HepG2 (cell line): ENCODE results near the gene MED1. TPM values are rescaled to one million over a fixed set of nuclear protein-coding genes. Genes with fewer than 3 reads are reported as not detected.

ENCODE experiments used
- ATAC-seq: fragments of 200-7000 bp; cut with Tn5 transposase; 3 replicates; pipeline ENCODE4 v1.9.1; 2020; ENCODE audit warnings: mild to moderate bottlenecking, moderate library complexity
- BruUV-seq: library from RNA; stranded (reverse); fragments of 400-500 nt; replicated peaks from 2 replicates; lab custom pipeline; 2021; lab: Mats Ljungman, UMichigan
- CTCF ChIA-PET: fragments of 300-600 bp; formaldehyde crosslinking; extraction: SDS; loops from one replicate; lab custom pipeline; 2021; ENCODE audit warnings: low total read pairs, inconsistent platforms, low intra/inter-chr PET ratio; lab: Yijun Ruan, JAX
- POLR2A ChIA-PET: fragments of 350-600 bp; sonication (Branson Sonifier 250); formaldehyde crosslinking; loops from one replicate; lab custom pipeline; 2020; ENCODE audit warnings: antibody characterized with exemption, inconsistent platforms; lab: Yijun Ruan, JAX
- DNase-seq: peaks from one replicate; pipeline ENCODE4 v3.0.0-alpha.2; 2015; ENCODE audit warnings: low spot score
- FAIRE-seq: peaks from 3 replicates; lab custom pipeline; 2011; peaks lifted over from hg19 to GRCh38; lab: Jason Lieb, UNC
- H2AFZ ChIP-seq: one replicate; pipeline ENCODE4 v1.6.1; 2011; ENCODE audit warnings: low read length, inconsistent platforms
- H3K27ac ChIP-seq: fragments of 300-600 bp; 3 replicates; pipeline ENCODE4 v1.8.0; 2011; ENCODE audit warnings: mixed run types, mild to moderate bottlenecking, mixed read lengths, low read length, inconsistent platforms; ENCODE audit not compliant: insufficient read depth; ENCODE audit errors: extremely low read length
- H3K27me3 ChIP-seq, 2 experiments: fragments of 200-600 bp in 1 of 2; 2 replicates in 1 of 2; 3 replicates in 1 of 2; pipeline versions ENCODE4 v1.6.0 to v1.8.0; 2011; ENCODE audit warnings: low read length in 2 of 2, mild to moderate bottlenecking in 2 of 2, moderate library complexity in 2 of 2, inconsistent platforms in 1 of 2; ENCODE audit not compliant: insufficient read depth in 2 of 2, control insufficient read depth in 1 of 2
- H3K36me3 ChIP-seq, 2 experiments: fragments of 200-600 bp in 1 of 2; replicated peaks in 1 of 2; 2 replicates in 1 of 2; 3 replicates in 1 of 2; pipeline versions ENCODE4 v1.5.1 to v1.8.0; 2011; ENCODE audit warnings: low read length in 2 of 2, inconsistent platforms in 1 of 2; ENCODE audit not compliant: insufficient read depth in 2 of 2, control insufficient read depth in 1 of 2
- H3K4me1 ChIP-seq: 2 replicates; pipeline ENCODE4 v1.5.1; 2012; ENCODE audit warnings: low read length, inconsistent platforms; ENCODE audit not compliant: insufficient read depth
- H3K4me2 ChIP-seq: 2 replicates; pipeline ENCODE4 v1.6.0; 2011; ENCODE audit warnings: low read depth, low read length, inconsistent platforms
- H3K4me3 ChIP-seq, 3 experiments: fragments of 200-600 bp in 1 of 3; sonication (generic), shearing (Covaris generic) in 1 of 3; replicated peaks in 1 of 3; 2 replicates each; pipeline ENCODE4 v1.5.1; 2011 to 2016; ENCODE audit warnings: low read length in 3 of 3, inconsistent platforms in 2 of 3, low read depth in 2 of 3, mild to moderate bottlenecking in 2 of 3, control low read depth in 1 of 3, mixed read lengths in 1 of 3; ENCODE audit not compliant: insufficient read depth in 1 of 3
- H3K79me2 ChIP-seq: one replicate; pipeline ENCODE4 v1.6.1; 2011; ENCODE audit warnings: low read length, inconsistent platforms; ENCODE audit not compliant: insufficient read depth
- H3K9ac ChIP-seq: 2 replicates; pipeline ENCODE4 v1.6.0; 2011; ENCODE audit warnings: mild to moderate bottlenecking, low read depth, low read length, inconsistent platforms; ENCODE audit not compliant: insufficient read depth
- H3K9me3 ChIP-seq: 2 replicates; pipeline ENCODE4 v1.5.1; 2012; ENCODE audit warnings: mild to moderate bottlenecking, low read length
- H4K20me1 ChIP-seq: 2 replicates; pipeline ENCODE4 v1.6.0; 2011; ENCODE audit warnings: inconsistent platforms, mild to moderate bottlenecking, low read length, moderate library complexity; ENCODE audit not compliant: insufficient read depth
- MTF2 ChIP-seq: sonication (generic); formaldehyde crosslinking; IDR thresholded peaks from 2 replicates; pipeline ENCODE4 v1.5.0; 2020; ENCODE audit warnings: missing genetic modification reagents, borderline replicate concordance
- NCOR1 ChIP-seq: fragments of 200-600 bp; sonication (generic); IDR thresholded peaks from 2 replicates; pipeline ENCODE4 v1.7.0; 2017; ENCODE audit warnings: antibody characterized with exemption, low read length, borderline replicate concordance
- NKX3-1 ChIP-seq: sonication (generic); formaldehyde crosslinking; IDR thresholded peaks from 2 replicates; pipeline ENCODE4 v1.5.0; 2020; ENCODE audit warnings: missing genetic modification reagents
- PRDM4 ChIP-seq: sonication (generic); formaldehyde crosslinking; IDR thresholded peaks from 2 replicates; pipeline ENCODE4 v1.9.0; 2021; ENCODE audit warnings: missing genetic modification reagents, borderline replicate concordance
- REL ChIP-seq: sonication (generic); formaldehyde crosslinking; conservative IDR thresholded peaks from 2 replicates; pipeline ENCODE4 v1.8.0; 2022; ENCODE audit warnings: mild to moderate bottlenecking, missing genetic modification reagents, moderate library complexity
- SYNCRIP ChIP-seq: fragments of 200-400 bp; formaldehyde crosslinking; IDR thresholded peaks from 2 replicates; pipeline ENCODE4 v1.6.1; 2018; ENCODE audit warnings: mild to moderate bottlenecking, low read depth, low read length; ENCODE audit not compliant: insufficient read depth
- ZBTB26 ChIP-seq: IDR thresholded peaks from 2 replicates; pipeline ENCODE4 v1.6.1; 2016; ENCODE audit warnings: missing compliant biosample characterization, missing genetic modification reagents, borderline replicate concordance
- ZNF547 ChIP-seq: sonication (generic); formaldehyde crosslinking; IDR thresholded peaks from 2 replicates; pipeline ENCODE4 v1.5.1; 2020; ENCODE audit warnings: mild to moderate bottlenecking, missing genetic modification reagents
- WGBS: methylation state at CpG from one replicate; pipeline ENCODE4 v1.1.6; 2017; ENCODE audit warnings: low lambda C conversion rate; 5-methylcytosine and 5-hydroxymethylcytosine counted together
- in situ Hi-C: cut with HindIII; loops from 2 replicates; pipeline ENCODE4 v1.10.0; 2017; ENCODE audit warnings: low pct_unique_long_range_greater_than_20kb; ENCODE audit not compliant: extremely low pct_ligation_motif_present
- intact Hi-C: fragments of 100-400 bp; cut with micrococcal nuclease; formaldehyde crosslinking; loops from one replicate; pipeline ENCODE4 v1.10.0; 2022; ENCODE audit not compliant: unreplicated experiment
- polyA plus RNA-seq, 8 experiments: library from polyadenylated mRNA; depleted of rRNA in 3 of 8; stranded (reverse) in 7 of 8; unstranded in 1 of 8; fragments of >200 nt; fragmentation: Illumina TruSeq in 4 of 8; extraction: Trizol in 4 of 8; gene quantifications; 2 replicates each; pipeline versions ENCODE4 v1.2.1 to v1.2.3, GENCODE V29; 2011 to 2016; ENCODE audit warnings: low read depth in 4 of 8, missing spikeins in 1 of 8, mixed read lengths in 1 of 8; ENCODE audit not compliant: insufficient read depth in 1 of 8
- total RNA-seq, 5 experiments: library from RNA; depleted of rRNA; stranded (reverse); fragments of >200 nt; fragmentation: Illumina TruSeq; extraction: Trizol; gene quantifications; 2 replicates each; pipeline ENCODE4 v1.2.3, GENCODE V29; 2016; ENCODE audit warnings: low read depth in 1 of 5

The MED1 gene
- total and polyA plus RNA-seq, 2 of the 13 experiments (the other 11 are each of a cell fraction or from before 2014, with no cell fraction given) = 37.5 to 40.1 TPM

GRCh38 chr17:39447561-39447960, 3.5 kb downstream of the MED1 start:
- H4K20me1 ChIP-seq = peaks cover 15% of the 10 kb centered on the region; the same call in 1 of the 2 replicates
- no peak overlapping the region for H3K27ac ChIP-seq
- intact Hi-C loops (no loop called here), in situ Hi-C loops (no loop called here)
- H3K4me2 ChIP-seq = no peak overlapping the region
- FAIRE-seq (no peak), DNase-seq (no peak), ATAC-seq (no peak)
- TF ChIP-seq REL (CRISPR knock-in tag) = no peak
- TF ChIP-seq SYNCRIP = no peak
- no peak for TF ChIP-seq ZNF547 (CRISPR knock-in tag)
- TF ChIP-seq MTF2 (CRISPR knock-in tag) = no peak
- no peak for TF ChIP-seq NKX3-1
- TF ChIP-seq NCOR1 = no peak
- no peak for TF ChIP-seq PRDM4 (CRISPR knock-in tag)
- TF ChIP-seq ZBTB26 = no peak
- H3K27me3 ChIP-seq = no peaks in the 10 kb centered on the region; a peak in 1 of 5 replicates
- no peak overlapping the region for H3K4me3 ChIP-seq
- CTCF ChIA-PET = no interaction called here
- no peak overlapping the region for H2AFZ ChIP-seq
- no peak overlapping the region for H3K9ac ChIP-seq
- no peaks in the 10 kb centered on the region for H3K9me3 ChIP-seq
- peaks cover 50% of the 10 kb centered on the region for H3K79me2 ChIP-seq
- H3K36me3 ChIP-seq = peaks cover 9 to 42% of the 10 kb centered on the region in 2 experiments
- WGBS = 93% methylated on average over 5 of the region's 5 CpGs
- POLR2A ChIA-PET = interaction anchor here (7.8 kb wide), 1 partner anchor 16 kb away, joined by 302 read pairs; the partner anchor contains the start of gene CDK12
- H3K4me1 ChIP-seq = peaks cover 34% of the 10 kb centered on the region
- BruUV-seq = no TSS peak
